ENCODE data around the gene MGAT4A.
"Not testable (repeated sequence)": the region's sequence is repeated elsewhere in the genome, so short reads cannot be mapped to it uniquely, and the experiment has no call there.

MGAT4A gene

DNA sequence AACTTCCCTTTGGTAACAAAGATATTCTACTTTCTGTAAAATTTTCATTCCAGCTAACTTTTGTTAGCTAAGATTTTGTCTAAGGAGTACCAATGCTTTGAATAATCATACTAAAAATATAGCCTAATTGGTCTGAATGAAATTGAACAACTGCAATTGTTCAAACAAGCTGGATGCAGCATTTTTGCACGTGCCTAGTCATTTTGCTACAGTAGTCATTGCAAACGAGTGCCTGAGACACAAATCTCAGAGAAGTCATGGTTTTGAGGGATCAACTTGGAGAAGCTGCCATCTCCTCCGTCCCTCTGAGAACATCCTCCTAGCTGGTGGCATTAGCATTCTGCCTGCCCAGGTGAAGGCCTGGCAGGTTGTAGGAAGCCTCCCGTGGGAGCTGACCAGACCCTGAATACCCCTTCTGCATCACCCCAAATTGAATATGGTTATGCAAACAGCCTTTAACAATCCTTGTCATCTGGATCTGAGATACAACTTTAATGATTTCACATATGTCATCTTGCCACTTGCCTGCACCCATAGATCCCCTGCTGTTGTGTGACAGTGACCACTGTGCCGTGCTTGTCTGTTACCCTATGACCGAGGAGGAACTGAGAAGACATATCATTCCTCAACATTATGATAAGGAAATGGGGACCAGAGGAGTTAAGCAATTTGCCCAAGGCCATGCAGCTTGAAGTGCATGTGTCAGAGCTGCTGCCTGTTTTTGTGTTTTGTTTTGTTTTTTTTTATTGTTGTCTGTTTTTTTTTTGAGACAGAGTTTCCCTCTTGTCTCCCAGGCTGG, 29.1 kb upstream of the MGAT4A start:
- DNase-seq (ENCODE audit: low spot score) = no peak

DNA sequence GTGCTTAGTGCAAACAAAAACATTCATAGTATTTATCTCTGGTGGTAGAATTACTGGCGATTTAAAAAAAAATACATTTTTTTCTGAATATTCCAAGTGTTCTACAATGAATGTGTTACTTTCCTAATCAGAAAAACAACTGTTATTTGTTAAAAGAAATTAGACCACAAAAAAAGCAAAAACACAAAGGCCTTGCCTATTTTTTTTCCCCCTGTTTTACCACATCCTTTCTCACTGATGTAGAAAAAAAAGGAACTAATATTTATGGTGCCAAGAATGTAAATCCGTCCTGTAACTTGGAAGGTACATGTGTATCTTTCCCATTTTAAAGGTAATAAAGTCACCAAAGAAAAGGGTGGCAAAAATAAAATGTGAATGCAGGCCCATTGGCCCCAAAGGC, 28.4 kb upstream of the MGAT4A start:
- no peak for DNase-seq (ENCODE audit: low spot score)

DNA sequence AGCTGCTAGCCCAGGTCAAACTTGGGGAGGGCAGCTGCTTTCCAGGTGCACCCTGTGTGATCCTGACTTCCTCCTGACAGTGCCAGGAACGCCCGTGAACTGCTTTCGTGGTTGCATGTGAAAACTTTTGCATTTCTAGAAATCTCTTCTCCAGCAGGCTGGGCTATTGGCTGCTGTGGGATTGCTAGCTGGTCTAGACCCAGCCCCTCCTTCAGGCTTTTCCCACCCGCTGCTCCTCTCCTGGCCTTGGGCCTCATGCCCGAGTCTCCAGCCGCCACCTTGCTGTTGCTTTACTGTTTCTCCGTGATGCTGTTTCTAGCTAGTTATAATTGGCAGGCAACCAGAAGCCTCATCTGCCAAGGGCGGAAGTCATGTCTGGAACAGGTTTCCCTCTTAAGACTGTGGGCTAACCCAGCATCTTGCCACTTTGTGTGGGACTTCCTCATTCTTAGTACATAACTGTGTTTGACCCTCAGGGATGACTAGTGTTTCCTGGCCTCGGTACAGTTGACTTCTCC, 27.0 kb upstream of the MGAT4A start:
- DNase-seq (ENCODE audit: low spot score) = peak; percentile 75

DNA sequence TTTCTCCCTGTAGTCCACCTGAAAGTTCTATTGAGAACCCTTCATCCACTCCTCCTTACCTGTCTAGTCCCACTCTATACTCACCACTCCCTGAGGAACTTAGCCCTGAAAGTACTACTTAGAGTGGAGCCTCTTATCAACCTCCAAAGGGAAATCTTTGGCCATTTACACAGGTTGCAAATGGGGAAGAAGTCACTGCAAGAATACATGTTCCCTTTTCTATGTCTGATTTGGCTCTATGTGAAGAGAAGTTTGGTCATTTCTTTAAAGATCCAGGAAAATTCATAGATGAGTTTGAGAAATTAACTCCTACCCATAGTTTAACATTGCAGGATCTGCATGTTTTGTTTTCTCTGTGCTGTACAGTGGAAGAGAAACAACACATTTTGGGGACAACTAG, 22.9 kb upstream of the MGAT4A start:
- no peak for DNase-seq (ENCODE audit: low spot score)

DNA sequence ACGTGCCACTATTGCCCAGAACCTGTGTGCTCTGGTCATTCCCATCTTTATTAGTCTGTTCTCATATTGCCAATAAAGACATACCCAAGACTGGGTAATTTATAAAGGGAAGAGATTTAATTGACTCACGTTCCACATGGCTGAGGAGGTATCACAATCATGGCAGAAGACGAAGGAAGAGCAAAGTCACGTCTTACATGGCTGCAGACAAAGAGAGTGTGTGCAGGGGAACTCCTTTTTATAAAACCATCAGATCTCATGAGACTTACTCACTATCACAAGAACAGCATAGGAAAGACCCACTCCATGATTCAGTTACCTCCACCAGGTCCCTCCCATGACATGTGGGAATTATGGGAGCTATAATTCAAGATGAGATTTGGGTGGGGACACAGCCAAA, 21.8 kb upstream of the MGAT4A start:
- not testable (repeated sequence) for DNase-seq (ENCODE audit: low spot score)

DNA sequence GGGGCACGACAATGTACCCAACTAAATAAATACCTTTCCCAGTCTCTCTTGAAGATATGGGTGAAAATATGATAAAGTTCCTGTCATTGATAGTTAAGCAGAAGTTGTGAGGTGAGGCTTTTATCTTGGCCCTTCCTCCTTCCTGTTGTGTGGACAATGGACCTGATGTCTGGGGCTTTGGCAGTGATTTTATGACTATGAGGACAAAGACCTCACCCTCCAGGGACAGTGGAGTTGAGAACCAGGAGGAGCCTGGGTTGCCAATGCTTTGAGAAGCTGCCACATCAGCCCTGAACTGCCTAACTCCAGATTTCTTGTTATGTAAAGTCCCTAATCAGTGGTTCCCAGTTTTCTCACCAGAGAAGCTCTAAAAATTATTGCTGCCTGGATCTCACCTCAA, 20.8 kb upstream of the MGAT4A start:
- DNase-seq (ENCODE audit: low spot score) = no peak

DNA sequence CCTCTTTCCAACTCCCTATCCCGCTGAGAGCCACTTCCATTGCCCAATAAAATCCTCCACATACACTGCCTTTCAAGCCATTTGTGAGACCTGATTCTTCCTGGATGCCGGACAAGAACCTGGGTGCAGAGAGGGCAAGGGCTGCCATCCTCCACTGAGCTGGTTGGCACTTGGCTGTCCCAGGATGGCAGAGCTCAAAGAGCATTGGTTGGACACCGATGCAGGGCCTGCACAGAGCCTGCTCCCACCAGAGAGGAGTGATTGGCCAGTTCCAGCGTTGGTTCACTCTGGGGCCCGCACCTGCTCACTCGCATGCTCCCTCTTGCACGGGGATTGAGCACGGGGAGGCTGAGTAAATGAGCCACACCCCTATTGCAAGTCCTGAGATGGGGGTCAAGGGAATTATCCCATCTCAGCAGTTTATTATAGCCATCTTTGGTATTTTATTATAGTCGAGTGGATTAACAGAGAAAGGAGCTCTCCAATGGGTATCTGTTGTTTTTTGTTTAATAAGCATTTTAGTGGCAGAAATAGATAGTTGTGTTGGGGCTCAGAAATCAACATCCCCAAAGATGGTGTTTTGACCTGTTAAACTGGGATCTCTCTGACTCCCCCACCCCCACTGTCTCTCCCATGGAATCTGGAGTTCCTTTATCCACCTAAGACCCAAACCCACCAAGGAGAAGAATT, 19.8 kb upstream of the MGAT4A start:
- no peak for DNase-seq (ENCODE audit: low spot score)

DNA sequence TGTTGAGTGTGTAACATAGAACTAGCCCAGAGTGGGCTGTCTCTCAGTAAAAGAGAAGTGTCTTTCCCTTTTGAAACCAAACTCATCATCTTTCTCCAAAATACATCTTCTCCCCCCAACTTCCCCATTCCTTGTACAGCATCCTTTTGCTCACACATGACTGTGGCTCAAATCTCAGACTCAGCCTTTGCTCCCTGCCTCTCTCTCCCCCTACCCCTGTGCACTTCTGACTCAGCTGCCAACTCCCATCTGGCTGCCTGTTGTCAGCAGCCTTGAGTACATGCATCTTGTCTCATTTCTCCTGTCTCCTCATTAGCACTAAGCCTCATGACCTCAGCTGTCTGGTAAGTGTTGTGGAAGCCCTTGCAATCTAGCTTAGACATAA, 18.1 kb upstream of the MGAT4A start:
- peak; percentile 68 for DNase-seq (ENCODE audit: low spot score)

DNA sequence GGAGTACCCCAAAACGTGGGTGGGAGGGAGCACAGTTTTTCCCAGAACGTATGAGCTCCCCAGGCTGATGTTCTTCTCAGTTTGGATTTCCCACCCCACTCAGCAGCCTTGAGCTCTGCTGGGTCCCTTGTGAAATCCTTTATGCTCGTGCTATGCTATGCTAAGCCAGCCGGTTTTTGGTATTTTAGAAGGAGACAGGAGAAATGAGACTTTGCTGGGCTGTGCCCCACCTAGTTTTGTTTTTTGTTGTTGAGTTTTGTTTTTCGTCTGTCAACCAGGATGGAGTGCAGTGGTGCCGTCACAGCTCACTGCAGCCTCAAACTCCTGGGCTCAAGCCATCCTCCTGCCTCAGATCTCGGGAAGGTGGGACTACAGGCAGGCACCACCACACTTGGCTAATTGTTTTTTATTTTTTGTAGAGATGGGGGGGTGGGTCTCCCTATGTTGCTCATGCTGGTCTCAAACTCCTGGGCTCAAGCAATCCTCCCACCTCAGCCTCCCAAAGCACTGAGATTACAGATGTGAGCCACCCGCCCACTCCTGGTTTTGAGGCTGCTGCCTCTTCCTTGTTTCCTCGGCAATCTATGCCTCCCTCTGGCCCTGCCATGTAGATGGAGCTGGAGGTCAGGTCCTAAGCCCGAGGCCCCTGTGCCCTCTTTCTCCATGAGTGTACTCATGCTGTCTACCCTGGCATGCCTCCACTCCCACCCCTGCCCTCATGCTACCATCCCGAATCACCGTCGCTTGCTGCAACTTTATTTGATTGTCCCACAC, 17.5 kb upstream of the MGAT4A start:
- no peak for DNase-seq (ENCODE audit: low spot score)

DNA sequence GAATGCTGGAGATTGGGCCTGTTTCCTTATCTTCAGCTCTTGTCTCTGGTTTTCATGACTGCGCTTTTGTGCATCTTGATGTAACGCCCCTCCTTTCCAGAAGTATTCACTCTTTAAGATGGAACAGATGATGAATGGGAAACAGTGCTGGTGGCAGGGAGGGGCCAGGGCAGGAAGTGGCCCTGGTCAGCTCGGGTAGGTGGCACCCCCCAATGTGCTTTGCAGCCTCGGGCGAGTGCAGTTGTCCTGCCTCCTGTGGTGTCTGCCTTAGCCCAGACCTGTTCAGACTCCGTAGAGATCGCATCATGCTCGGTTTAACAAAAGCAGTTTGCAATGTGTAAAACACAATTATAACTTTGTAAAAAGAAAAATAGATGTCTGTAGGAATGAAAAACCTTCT, 17.0 kb upstream of the MGAT4A start:
- DNase-seq (ENCODE audit: low spot score) = no peak

DNA sequence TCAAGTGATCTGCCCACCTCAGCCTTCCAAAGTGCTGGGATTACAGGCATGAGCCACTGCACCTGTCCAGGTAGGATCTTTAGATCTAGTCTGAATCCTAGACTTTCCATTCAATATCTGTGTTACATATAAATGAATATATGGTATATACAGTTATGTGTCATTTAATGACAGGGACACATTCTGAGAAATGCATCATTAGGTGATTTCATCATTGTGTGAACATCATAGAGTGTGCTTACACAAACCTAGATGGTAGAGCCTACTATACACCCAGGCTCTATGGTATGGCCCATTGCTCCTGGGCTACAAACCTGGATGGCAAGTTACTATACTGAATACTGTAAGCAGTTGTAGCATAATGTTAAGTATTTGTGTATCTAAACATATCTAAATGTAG, 15.5 kb upstream of the MGAT4A start:
- DNase-seq (ENCODE audit: low spot score) = no peak

DNA sequence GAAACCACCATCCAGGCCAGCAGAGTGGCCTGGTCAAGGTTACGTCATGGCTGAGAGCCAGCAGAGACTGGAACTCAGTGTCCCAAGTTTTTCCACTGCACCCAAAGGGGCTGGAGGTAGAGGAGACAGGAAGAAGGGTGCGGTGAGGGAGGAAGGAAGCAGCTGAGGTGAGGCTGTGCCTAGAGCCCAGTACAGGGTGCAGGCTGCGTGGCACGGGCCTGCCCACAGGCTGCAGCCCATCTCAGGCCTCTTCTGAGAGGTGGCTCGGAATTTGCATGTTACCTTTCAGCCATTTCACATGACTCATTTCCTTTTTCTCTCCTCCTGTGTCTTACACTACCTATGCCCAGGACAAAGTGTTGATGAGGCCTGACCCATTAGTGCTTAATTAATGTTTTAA, 13.7 kb upstream of the MGAT4A start:
- no peak for DNase-seq (ENCODE audit: low spot score)

DNA sequence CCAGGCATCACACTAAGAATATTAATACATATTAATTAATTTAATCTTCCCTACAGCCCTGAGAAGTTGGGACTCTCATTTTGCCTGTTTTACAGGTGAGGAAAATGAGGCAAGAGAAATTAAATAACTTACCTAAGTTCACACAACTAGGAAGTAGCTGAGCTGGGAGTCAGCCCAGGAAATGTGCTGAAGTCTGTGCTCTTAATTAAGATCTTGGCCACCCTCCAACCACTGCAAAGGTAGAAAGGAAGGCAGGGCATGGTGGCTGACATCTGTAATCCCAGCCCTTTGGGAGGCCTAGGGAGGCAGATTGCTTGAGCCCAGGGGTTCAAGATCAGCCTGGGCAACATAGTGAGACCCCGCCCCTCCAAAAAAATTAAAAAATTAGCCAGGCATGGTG, 12.9 kb upstream of the MGAT4A start:
- no peak for DNase-seq (ENCODE audit: low spot score)

DNA sequence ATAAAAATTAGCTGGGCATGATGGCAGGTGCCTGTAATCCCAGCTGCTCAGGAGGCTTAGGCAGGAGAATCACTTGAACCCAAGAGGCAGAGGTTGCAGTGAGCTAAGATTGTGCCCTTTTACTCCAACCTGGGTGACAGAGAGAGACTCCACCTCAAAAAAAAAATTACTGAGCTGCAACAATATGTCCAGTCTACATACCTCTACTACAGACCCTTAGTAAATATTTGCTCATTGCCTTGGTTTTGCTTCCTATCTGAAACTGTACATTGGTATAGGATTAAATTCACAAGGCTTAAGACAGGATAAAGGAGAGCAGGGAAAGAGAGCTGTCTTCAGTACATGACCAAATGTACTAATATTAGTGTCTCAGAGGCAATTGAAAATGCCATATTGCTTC, 8.1 kb upstream of the MGAT4A start:
- no peak for DNase-seq (ENCODE audit: low spot score)

DNA sequence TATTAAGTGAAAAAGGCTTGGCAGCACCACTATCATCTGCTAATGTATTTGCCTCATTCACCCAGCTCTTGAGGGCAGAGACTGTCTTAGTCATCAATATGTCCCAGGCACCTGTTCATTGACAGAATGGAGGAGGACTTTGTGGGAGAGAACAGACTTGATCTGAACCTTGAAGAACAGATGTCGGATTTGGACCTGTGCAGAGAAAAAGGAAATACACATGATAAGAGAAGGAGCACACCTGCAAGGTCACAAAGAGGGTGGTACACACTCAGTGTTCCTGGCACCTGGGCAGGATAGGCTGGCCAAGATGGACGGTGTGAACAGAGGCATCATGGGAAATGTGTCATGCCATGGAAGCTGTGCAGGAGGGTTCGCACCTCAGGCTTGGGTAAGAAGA, 7.4 kb upstream of the MGAT4A start:
- DNase-seq (ENCODE audit: low spot score) = no peak

DNA sequence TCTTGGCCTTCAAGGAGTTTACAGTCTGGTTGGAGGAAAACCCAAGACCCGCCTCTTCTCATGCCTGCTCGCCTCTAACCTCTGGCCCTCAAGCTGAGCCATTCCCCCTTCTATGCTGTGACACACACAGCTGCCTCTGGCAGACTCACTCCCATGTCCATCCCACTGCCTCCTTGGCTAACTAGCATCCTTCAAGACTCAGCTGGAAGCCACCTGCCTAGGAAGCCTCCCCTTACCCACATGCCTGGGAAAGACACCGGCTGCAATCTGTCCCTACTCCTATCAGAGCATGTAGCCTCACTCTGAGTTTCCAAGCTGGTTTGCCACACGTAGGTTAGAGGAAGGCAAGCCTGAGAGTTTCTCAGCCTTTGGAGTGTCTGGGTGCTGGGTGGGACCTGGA, 6.9 kb upstream of the MGAT4A start:
- DNase-seq (ENCODE audit: low spot score) = no peak

DNA sequence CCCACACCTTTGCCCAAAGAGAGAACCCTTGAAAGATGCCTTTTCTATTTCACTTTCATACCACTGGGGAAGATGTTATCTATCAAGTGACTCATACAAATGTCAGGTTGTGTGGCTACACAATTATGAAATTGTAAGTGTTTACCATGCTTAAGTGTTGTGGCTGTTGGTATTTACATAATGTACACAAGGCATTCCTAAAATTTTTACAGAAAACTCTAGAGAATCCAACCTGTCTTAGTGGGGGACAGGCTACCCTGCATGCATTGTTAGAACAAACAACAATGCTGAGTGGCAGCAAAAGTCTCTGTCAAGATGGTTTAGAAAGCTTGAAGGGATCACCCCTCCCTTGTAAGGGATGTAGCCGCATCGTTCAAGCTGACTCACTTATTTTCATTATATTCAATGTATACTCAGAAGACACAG, 5.5 kb upstream of the MGAT4A start:
- no peak for DNase-seq (ENCODE audit: low spot score)

DNA sequence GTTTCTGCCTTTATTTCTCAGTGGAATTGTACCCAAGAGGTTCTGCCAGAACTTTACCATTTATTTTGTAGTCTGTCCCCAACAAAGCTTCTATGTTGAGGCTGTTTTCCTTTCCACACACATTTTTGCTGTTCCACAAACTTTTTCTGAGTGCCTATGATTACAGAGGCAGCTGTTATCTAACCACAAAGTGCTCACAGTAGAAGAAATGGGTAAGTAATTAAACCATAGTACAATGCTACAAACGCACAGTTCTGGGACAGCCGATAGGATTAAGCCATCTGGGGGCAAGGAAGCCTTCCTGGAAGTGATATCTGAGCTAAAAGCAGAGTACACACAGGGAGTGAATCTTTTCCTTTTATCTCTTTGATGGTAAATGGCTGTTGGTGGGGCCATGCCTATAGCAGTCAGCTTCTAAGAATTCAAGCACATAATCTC, 3.9 kb upstream of the MGAT4A start:
- DNase-seq (ENCODE audit: low spot score) = no peak

DNA sequence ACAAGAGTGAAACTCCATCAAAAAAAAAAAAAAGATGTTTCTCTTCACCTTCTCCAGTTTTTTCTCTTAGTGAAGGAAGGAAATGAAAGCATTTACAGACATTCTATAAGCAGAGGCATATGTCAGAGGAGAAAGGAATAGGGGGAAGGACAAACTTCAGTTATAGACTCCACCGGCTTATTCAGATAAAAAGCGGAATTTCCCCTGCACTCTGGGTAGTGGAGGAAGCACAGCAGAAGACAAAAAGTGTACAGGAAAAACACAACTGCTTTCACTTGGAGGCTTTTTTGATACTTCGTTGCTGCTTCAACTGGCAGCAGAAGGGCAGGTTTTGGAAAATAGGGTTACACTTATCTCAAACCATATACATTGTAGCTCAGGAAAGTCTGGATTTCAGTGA, 3.2 kb upstream of the MGAT4A start:
- DNase-seq (ENCODE audit: low spot score) = no peak

DNA sequence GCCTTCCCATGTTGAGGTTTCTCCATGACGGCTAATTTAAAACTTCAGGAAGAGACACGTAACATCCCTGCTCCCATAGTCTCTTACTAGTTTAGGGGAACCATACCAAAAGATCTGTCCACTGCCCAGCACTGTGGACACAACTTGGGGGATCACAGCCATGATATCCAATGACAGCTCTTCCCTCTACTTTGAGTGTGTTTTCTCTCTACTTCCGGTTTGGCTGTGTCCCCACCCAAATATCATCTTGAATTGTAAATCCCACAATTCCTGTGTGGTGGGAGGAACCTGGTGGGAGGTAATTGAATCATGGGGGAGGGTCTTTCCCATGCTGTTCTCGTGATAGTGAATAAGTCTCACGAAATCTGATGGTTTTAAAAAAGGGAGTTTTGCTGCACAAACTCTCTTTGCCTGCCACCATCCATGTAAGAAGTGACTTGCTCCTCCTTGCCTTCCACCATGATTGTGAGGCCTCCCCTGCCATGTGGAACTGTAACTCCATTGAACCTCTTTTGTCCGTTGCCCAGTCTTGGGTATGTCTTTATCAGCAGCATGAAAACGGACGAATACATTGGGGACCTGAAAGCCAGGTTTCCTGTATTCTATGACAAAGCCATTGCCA, 1.6 kb upstream of the MGAT4A start:
- no peak for DNase-seq (ENCODE audit: low spot score)

DNA sequence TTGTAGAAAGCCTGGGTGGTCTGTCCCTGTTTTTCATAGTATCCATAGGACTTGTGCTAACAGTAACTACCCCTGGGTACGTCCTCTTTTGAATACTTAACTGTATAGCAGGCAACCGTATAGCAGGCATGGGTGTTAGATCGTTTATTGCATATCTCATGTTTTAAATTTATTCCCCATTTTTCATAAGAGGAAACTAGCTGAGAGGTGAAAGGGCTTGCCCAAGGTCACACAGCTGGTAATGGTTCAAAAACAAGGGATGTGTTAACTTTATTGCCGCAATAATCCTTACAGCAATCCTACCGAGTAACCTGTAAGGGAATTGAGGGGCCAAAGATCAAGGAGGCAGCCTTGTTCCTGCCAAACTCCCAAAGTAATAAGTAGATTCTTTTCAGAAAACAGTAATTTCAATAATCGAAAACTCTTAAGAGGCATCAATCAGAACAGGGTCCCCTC, 990 bp upstream of the MGAT4A start:
- no peak for DNase-seq (ENCODE audit: low spot score)

DNA sequence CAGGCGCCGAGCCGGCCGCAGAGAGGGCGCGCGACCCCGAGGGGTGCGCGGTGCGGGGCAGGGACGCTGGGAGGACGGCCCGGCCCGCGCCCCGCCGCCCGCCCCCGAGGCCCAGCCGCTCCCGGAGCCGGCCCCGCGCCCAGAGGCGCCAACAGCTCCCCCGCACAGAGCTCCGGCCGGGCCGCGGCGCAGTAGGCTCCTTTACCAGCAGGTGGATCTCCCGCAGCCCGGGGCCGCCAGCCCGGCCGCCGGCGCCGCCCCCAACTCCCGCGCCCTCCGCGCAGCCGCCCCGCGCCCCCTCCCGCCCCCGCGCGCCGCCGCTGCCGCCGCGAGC, 258 bp downstream of the MGAT4A start:
- DNase-seq (ENCODE audit: low spot score) = peak; percentile 52

Measured in globus pallidus (tissue), 1 donor.